Coronary artery (tissue), 2 donors: ENCODE measurements around the gene WNT9A.

Source experiments
- DNase-seq: peaks from one replicate; pipeline ENCODE4 v3.0.0-alpha.2; 2017; ENCODE audit warnings: low spot score
- H3K27ac ChIP-seq, 2 donors: fragments of 200-600 bp; sonication (generic); one replicate each; pipeline ENCODE4 v1.5.1; 2016 to 2019
- H3K4me3 ChIP-seq: fragments of 200-600 bp; sonication (generic); 2 replicates; pipeline ENCODE4 v1.5.1; 2016; ENCODE audit warnings: mild to moderate bottlenecking, moderate library complexity
- CTCF ChIP-seq: fragments of 200-600 bp; sonication (generic); IDR thresholded peaks from one replicate; pipeline ENCODE4 v1.5.1; 2019; ENCODE audit warnings: antibody characterized with exemption

WNT9A gene

GRCh38 chr1:227921461-227922185 is 26.1 kb downstream of the WNT9A start:
- H3K4me3 ChIP-seq = no peak overlapping the region
- TF ChIP-seq CTCF = no peak
- no peak for DNase-seq
- no peak overlapping the region for H3K27ac ChIP-seq

- no peak for TF ChIP-seq CTCF
- no peak overlapping the region for H3K27ac ChIP-seq
- DNase-seq = no peak
- no peak overlapping the region for H3K4me3 ChIP-seq
Measured at GRCh38 chr1:227920896-227921295, 26.8 kb downstream of the WNT9A start.

- TF ChIP-seq CTCF = no peak
- H3K27ac ChIP-seq = no peak overlapping the region
- no peak overlapping the region for H3K4me3 ChIP-seq
- DNase-seq = no peak
Measured at GRCh38 chr1:227920426-227920825, 27.3 kb downstream of the WNT9A start.

- TF ChIP-seq CTCF = no peak
- Histone ChIP-seq H3K27ac (no peak overlapping the region), H3K4me3 (no peak overlapping the region)
- DNase-seq = no peak
Measured at GRCh38 chr1:227919906-227920305, 27.8 kb downstream of the WNT9A start.

GRCh38 chr1:227918736-227919135 is 29.0 kb downstream of the WNT9A start:
- TF ChIP-seq CTCF = no peak
- H3K27ac ChIP-seq = no peak overlapping the region
- DNase-seq = no peak
- H3K4me3 ChIP-seq = no peak overlapping the region

GRCh38 chr1:227918083-227918700 is 29.5 kb downstream of the WNT9A start:
- no peak for DNase-seq
- no peak for TF ChIP-seq CTCF
- Histone ChIP-seq H3K4me3 (no peak overlapping the region), H3K27ac (no peak overlapping the region)
